ENCODE data around the gene CYB5R4.

- no peak for TF ChIP-seq CTCF (conservative IDR thresholded peaks at IDR 0.05; ENCODE audit: low read depth, low read length)
- no peak for TF ChIP-seq EZH2 (IDR thresholded peaks at IDR 0.05; ENCODE audit: borderline replicate concordance, low read depth, low read length, poor library complexity, severe bottlenecking)
Observed at GRCh38 chr6:83854001-83854501, 5.4 kb upstream of the CYB5R4 start.
